Stimulated activated CD4-positive, alpha-beta T cell treated with anti-CD3 and anti-CD28 coated beads, Interleukin-1b, Interleukin-23, amount 100 ng/mL, for 1 hour (primary cell): ENCODE measurements around the gene ELOVL6.
"Not testable (repeated sequence)": the region's sequence is repeated elsewhere in the genome, so short reads cannot be mapped to it uniquely, and the experiment has no call there.

Experiments
- DNase-seq, 2 donors: peaks; one replicate each; pipeline ENCODE4 v3.0.0-alpha.2; 2020; ENCODE audit warnings: low read depth in 2 of 2

The ELOVL6 gene

GRCh38 chr4:110196871-110197528, 1.4 kb downstream of the ELOVL6 start:
- peak in 1 of 2 donors; percentile 29 for DNase-seq

GRCh38 chr4:110196206-110196870, 2.1 kb downstream of the ELOVL6 start:
- DNase-seq: peak in 1 of 2 donors; percentile 3

GRCh38 chr4:110195561-110196205, 2.7 kb downstream of the ELOVL6 start:
- DNase-seq: no peak

GRCh38 chr4:110193822-110194761, 4.3 kb downstream of the ELOVL6 start:
- DNase-seq: peak; percentile 29 to 37

GRCh38 chr4:110193287-110193686, 5.1 kb downstream of the ELOVL6 start:
- not testable (repeated sequence) for DNase-seq

- no peak for DNase-seq
Measured at GRCh38 chr4:110190249-110190648, 8.2 kb downstream of the ELOVL6 start.

GRCh38 chr4:110188113-110188512, 10.3 kb downstream of the ELOVL6 start:
- DNase-seq: no peak

- no peak for DNase-seq
Measured at GRCh38 chr4:110184791-110185155, 13.6 kb downstream of the ELOVL6 start.

GRCh38 chr4:110184140-110184790, 14.2 kb downstream of the ELOVL6 start:
- DNase-seq: no peak

- no peak for DNase-seq
Measured at GRCh38 chr4:110183643-110184042, 14.8 kb downstream of the ELOVL6 start.

GRCh38 chr4:110183058-110183457, 15.4 kb downstream of the ELOVL6 start:
- DNase-seq: no peak

GRCh38 chr4:110181890-110182289, 16.5 kb downstream of the ELOVL6 start:
- no peak for DNase-seq

GRCh38 chr4:110175634-110176033, 22.8 kb downstream of the ELOVL6 start:
- DNase-seq: no peak

GRCh38 chr4:110172972-110173371, 25.4 kb downstream of the ELOVL6 start:
- DNase-seq: no peak

- no peak for DNase-seq
Measured at GRCh38 chr4:110171971-110172370, 26.4 kb downstream of the ELOVL6 start.

- no peak for DNase-seq
Measured at GRCh38 chr4:110170861-110171260, 27.6 kb downstream of the ELOVL6 start.

- DNase-seq: peak; percentile 7 to 19
Measured at GRCh38 chr4:110165382-110166286, 32.8 kb downstream of the ELOVL6 start.

- DNase-seq: no peak
Measured at GRCh38 chr4:110164856-110165255, 33.6 kb downstream of the ELOVL6 start.

GRCh38 chr4:110164251-110164650, 34.2 kb downstream of the ELOVL6 start:
- no peak for DNase-seq

GRCh38 chr4:110163327-110164069, 34.9 kb downstream of the ELOVL6 start:
- DNase-seq: no peak
